GM12874 (cell line): ENCODE data around the gene SLC12A5.

Experiments
- CTCF ChIP-seq: IDR thresholded peaks from 2 replicates; pipeline ENCODE4 v1.5.1; 2011; ENCODE audit warnings: low read depth, mild to moderate bottlenecking, control low read depth, low read length, moderate library complexity; ENCODE audit not compliant: insufficient read depth

The SLC12A5 gene

GRCh38 chr20:46088409-46089166 lies 59.6 kb downstream of the SLC12A5 start:
- TF ChIP-seq CTCF: no peak

GRCh38 chr20:46089167-46089416 lies 60.1 kb downstream of the SLC12A5 start:
- peak; percentile 1; the same call in 1 of the 2 replicates for TF ChIP-seq CTCF

GRCh38 chr20:46089417-46090388 lies 60.7 kb downstream of the SLC12A5 start, which contains the start of gene NCOA5:
NCOA5 (minus strand) TSS chr20:46089962; CDS start chr20:46079424, 10,538 bp downstream.
- TF ChIP-seq CTCF: peak; percentile 31

- TF ChIP-seq CTCF: no peak
Observed at GRCh38 chr20:46093531-46093930, 64.5 kb downstream of the SLC12A5 start.

GRCh38 chr20:46099491-46100287 lies 70.7 kb downstream of the SLC12A5 start:
- TF ChIP-seq CTCF: peak; percentile 48

- TF ChIP-seq CTCF: no peak
Observed at GRCh38 chr20:46100988-46101387, 72.0 kb downstream of the SLC12A5 start.

GRCh38 chr20:46101957-46102356 lies 72.9 kb downstream of the SLC12A5 start:
- no peak for TF ChIP-seq CTCF
